LNCaP clone FGC (cell line): ENCODE measurements around the gene PCDH20.
A peak's percentile ranks its signal among the peaks of the same experiment; 100 is the strongest.

Source experiments
- DNase-seq: peaks from one replicate; pipeline ENCODE4 v3.0.0-alpha.2; 2011; ENCODE audit warnings: low read depth
- H3K4me3 ChIP-seq: 2 replicates; pipeline ENCODE4 v1.5.1; 2011; ENCODE audit warnings: mild to moderate bottlenecking, low read depth, low read length, control low read depth
- TF ChIP-seq, protein P1 (sequence below): IDR thresholded peaks from 2 replicates; pipeline ENCODE4 v1.5.1; 2012; ENCODE audit warnings: mild to moderate bottlenecking; ENCODE audit not compliant: control insufficient read depth, insufficient read depth; ENCODE audit errors: extremely low read depth

Gene PCDH20

DNA sequence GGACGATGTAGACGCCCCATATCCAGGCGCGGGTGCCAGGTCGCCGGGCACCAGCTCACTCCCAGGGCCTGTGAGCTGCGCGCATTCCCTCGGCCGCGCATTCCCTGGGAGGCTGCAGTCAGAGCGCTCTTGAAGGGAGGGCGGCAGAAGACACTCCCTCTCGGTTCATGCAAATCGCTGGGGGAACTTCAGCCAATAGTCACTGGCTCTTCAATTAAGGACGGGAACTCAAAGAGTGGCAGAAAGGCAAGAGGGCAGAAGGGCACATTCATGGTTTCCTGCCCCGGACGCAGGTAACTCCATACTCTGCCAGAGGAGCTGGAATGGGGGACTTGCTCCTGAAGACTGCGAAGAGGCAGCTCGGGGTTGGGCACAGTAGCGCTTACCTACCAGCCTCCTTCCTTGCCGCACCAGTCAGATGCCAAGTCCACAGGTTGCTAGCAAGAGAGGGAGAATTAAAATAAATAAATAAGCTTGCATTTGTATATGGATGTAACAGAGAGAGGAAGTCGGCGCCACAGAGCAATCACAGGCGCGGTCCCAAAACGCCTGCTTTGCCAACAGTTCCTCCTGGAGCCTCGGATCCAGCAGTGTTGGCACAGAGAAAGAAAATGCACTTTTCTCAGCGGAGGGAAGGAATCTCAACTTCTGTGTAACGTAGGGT, 459 bp downstream of the PCDH20 start:
- peak overlapping the region; percentile 13; the same call in 1 of the 2 replicates for H3K4me3 ChIP-seq
- peak; percentile 22 for DNase-seq
- TF ChIP-seq, protein P1, sequence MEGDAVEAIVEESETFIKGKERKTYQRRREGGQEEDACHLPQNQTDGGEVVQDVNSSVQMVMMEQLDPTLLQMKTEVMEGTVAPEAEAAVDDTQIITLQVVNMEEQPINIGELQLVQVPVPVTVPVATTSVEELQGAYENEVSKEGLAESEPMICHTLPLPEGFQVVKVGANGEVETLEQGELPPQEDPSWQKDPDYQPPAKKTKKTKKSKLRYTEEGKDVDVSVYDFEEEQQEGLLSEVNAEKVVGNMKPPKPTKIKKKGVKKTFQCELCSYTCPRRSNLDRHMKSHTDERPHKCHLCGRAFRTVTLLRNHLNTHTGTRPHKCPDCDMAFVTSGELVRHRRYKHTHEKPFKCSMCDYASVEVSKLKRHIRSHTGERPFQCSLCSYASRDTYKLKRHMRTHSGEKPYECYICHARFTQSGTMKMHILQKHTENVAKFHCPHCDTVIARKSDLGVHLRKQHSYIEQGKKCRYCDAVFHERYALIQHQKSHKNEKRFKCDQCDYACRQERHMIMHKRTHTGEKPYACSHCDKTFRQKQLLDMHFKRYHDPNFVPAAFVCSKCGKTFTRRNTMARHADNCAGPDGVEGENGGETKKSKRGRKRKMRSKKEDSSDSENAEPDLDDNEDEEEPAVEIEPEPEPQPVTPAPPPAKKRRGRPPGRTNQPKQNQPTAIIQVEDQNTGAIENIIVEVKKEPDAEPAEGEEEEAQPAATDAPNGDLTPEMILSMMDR = no peak

DNA sequence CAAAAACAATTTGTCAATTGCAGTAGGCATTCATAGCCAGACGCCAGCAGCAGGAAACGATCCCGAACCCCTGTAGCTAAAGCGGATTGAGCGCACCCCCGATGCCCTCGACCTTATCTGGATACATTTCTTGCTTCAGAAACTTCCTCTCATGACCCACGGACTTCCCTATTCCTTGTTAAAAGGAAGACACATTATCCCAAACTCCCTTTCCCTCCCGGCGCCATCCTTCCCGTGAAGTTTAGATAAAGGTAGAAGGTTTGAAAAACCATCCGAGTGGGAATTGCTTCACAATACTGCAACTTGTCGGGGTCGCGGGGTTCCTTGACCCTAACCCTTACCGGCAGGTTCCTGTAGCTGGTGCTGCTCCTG, 977 bp downstream of the PCDH20 start:
- DNase-seq = no peak
- H3K4me3 ChIP-seq = peak overlapping the region; percentile 13; the same call in 1 of the 2 replicates
- TF ChIP-seq, protein P1 = no peak

DNA sequence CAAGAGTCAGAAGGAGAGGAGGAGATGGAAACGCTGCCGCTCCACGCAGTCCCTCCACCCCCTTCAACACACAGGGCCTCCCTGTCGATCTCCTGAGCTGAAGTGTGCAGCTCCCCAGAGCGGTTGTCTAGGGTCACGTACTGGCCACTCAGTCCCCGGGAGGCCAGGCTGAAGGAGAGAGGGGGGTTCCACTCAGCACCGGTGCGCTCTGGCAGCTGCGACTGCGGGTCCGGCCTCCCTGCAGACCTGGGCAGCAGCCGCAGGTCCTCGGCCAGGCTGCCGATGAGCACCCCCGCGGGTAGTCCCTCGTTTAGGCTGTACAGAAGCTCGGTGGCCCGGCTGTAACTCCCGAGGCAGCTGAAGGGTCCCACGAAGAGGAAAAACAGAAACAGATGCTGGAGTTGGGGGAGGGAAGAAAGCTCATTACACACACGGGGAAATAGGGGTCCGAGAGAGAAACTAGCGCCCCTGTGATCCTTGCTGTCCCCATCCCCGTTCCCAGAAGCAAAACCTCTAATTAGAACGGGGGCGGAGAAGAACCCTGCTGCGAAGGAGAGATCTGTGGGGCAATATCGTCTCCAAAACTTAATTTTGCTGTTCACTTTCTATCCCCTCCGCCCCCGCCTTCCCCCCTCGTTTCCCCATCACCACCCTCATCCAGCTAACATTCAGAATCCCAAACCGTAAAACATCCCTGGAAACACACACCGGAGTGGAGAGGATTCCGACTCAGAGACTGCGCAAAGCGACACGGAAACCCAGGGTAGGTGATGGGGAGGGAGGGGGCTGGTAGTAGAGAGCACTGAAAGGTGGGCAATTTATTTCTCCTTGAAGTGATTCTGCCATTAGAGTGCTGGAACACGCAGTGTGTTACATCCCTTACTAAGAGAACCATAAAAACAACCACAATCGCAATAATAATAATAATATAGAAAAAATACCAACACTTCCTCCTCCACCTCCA, 1.8 kb downstream of the PCDH20 start:
- TF ChIP-seq, protein P1 = no peak
- no peak overlapping the region for H3K4me3 ChIP-seq
- no peak for DNase-seq

DNA sequence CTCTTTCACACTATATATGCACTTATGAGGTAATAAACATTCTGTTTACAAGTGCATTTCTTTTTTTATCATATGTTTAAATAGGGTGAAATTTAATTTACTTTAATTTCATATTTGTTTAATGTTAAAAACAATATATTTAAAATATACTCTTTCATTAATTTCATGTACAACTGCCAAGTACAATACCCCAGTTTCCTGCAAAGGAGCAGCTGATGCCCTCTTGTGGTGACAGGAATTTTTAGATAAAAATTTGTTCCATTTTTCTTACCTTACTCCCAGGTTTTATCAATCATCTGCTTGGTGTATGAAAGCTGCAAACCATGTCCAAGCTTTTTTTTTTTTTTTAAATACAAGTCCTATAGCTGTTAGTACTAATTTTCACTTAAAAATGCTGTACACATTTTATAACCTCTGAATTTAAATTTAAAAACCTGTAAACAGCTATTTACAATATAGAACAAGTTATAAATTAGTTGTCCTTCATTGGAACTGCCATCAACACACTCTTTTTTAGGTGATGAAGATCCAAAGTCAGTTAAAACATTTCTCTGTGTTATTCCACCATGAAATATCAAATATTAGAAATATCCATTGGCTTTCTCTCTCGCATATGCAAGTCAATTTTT, 4.9 kb downstream of the PCDH20 start:
- no peak overlapping the region for H3K4me3 ChIP-seq
- DNase-seq = no peak
- TF ChIP-seq, protein P1 = peak; percentile 54

DNA sequence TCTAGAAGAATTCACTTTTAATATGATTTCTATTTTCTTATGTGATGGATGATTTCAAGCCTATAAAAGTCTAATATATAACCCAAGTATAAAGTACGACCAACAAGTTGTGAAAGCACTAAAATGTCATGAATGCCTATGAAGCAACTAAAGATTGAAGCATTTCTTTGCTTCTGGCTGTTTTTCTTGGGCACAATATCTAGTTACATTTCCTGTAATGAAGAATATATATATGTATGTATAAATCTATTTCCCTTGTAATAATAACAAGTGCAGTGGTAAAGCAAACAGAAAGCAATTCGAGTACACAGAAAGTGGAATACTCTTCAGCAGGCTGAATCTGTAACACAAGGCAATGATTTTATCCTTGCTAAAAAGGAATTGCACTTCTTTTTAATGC, 5.4 kb downstream of the PCDH20 start:
- TF ChIP-seq, protein P1 = no peak
- no peak overlapping the region for H3K4me3 ChIP-seq
- no peak for DNase-seq

DNA sequence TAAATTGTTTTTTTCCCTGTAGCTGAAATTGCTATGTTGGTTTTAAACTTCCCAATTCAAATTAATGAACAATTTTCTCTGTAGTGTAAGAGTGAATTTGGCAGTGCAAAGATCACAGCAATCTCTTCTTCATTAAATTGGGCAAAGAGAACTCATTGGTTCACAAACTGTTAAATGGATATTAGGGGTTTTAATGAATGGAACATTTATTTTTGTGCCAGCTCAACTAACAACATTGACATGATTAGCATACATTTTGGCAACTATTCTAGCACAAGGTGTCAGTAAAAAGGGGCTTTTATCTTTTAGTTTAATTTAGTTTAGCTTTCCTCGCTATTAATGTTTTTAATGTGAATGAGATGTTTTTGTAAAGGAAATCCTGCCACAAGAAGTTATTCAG, 7.1 kb downstream of the PCDH20 start:
- TF ChIP-seq, protein P1 = no peak
- no peak overlapping the region for H3K4me3 ChIP-seq
- no peak for DNase-seq
